ENCODE results near the gene RBL1.

GRCh38 chr20:37066168-37066567 lies 29.6 kb downstream of the RBL1 start:
- TF ChIP-seq CTCF (conservative IDR thresholded peaks at IDR 0.05) (no peak), ZFX (IDR thresholded peaks at IDR 0.05) (no peak)

All from C4-2B (cell line).